HG03159 (cell line): ENCODE data around the gene PRRT4.

Experiments used
- ATAC-seq: cut with Tn5 transposase; IDR thresholded peaks from one replicate; pipeline ENCODE4 v1.9.1; 2021; ENCODE audit warnings: mild to moderate bottlenecking, moderate library complexity; ENCODE audit not compliant: unreplicated experiment

Gene PRRT4

DNA sequence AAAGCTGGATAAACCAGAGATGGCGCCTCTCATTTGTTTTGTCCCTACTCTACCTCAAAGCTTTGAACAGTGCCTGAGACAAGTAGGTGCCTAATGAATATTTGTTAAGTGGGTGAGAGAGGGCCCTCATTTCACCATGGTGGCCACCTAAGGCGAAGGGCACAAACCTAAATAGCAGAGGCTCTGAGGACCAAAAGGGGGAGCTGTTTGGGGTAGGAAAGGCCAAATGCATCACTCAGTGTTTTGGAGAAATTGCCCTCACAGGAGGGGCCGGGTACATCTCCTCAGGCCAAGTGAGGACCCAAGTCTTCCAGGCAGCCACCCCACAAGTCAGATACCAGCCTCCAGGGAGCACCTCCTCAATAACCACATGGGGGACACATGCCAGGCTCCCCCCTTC, 34.3 kb upstream of the PRRT4 start:
- no peak for ATAC-seq

DNA sequence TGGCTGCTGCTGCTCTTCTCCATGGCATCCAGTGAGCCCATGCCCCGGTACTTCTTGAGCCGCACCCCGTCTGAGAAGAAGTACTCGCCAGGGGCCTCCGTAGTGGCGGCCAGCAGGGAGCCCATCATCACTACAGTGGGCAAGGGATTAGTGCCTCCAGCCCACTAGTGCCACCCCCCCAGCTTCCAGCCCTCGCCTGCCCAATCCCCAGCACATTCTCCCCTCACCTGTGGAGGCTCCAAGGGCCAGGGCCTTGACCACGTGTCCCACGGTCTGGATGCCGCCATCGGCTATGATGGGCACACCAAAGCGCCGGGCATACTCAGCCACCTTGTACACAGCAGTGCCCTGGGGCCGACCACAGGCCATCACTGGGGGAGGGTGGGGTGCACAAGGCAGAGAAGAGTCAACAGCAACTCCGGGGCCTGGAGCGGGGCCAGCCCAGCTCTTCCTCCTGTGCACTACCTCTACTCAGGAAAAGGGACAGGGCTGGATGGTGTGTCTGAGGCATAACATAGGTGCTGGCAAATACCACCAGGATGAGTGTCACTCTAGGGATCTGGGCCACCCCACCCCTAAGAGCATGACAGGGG, 33.5 kb upstream of the PRRT4 start:
- no peak for ATAC-seq

DNA sequence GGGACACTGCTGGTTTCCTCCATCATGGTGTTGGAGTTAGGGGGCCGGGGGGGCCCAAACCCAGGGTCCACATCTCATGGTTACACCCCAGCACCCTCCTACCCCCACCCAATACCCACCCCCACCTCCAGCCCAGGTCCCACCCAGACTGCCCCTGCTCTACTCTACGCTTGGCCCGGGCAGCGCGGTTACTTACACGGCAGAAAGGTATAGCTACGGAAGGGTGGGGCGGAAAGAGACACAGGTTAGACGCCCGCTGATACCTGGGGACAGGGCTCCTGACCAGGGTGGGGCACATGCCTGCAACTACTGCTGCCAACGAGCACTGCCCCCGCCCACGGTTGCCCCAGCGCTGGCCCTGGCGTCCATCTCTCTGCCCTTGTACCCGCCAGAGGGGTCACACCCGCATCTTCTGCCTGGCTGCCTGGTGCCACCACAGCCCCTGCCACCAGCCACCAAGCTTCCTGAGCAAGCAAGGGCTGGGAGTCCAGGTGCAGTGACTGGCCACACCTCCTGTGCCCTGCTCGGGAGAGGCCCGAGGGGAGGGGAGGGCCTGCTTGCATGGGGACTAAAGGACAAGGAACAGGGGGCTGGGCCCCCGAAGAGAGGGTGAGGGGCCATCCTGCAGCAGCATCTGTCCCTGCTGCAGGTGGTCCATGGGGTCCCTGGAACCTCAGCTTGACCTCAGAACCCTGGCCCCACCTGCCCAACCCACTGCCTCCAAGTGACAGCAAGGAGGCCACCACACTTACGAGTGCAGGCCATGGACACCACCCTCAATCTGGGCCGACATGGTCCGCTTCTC, 32.2 kb upstream of the PRRT4 start:
- no peak for ATAC-seq

DNA sequence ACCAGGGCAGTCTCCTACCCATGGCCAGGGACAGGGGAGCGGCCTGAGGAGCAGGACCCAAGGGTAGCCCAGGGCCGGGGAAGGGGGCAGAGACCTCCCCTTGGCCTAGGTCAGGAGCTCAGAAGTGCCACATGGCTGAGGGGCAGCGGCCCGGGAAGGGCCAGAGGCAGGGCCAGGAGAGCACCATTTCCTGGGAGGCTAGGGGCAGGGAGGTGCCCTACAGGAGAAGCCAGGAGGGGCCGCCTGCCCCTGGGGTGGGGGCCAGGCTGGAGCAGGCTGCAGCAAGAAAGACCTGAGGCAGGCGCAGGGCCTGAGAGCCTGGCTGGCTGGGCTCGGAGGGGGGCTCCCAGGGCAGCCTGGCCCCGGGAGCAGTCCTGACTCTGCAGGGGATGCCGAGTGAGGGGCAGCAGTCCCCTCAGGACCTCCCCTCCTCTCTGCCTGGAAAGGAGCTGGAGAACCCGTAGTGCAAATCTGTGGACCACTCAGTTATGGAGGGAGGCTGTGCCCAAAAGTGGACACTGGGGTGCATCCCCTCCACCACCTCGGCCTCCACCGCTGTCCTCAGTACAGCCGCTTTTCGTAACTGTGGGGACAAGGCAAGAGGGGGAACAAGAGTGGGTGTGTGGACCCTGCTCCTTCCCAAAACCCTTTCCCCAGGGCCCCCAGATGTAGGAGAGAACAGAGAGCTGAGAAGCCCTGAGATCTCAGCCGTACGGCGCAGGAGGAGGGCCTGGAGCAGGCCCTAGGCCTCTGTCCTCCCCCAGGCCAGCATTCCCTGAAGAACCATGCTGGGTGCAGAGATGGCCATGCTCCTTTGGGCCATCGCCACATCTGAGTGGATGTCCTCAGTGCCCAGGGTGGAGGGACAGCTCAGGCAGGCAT, 31.2 kb upstream of the PRRT4 start:
- no peak for ATAC-seq

DNA sequence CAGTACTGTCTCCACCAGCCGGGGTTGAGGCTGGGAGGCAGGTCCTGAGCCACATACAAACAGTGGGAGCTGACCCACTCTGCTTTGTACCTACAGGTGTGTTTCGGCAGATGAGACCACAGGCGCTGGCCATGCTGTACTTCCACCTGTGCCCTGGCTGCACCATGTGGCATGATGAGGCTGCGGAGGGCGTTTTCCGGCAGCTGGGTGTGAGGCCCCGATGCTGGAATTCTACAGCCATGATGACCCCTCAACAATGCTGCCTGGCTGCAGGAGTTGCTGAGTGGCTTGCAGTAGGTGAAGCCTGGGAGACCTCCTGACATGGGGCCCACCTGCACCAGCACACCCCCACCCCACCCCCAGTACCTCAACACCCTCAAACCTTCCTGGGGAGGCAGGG, 30.3 kb upstream of the PRRT4 start:
- ATAC-seq, result no peak

DNA sequence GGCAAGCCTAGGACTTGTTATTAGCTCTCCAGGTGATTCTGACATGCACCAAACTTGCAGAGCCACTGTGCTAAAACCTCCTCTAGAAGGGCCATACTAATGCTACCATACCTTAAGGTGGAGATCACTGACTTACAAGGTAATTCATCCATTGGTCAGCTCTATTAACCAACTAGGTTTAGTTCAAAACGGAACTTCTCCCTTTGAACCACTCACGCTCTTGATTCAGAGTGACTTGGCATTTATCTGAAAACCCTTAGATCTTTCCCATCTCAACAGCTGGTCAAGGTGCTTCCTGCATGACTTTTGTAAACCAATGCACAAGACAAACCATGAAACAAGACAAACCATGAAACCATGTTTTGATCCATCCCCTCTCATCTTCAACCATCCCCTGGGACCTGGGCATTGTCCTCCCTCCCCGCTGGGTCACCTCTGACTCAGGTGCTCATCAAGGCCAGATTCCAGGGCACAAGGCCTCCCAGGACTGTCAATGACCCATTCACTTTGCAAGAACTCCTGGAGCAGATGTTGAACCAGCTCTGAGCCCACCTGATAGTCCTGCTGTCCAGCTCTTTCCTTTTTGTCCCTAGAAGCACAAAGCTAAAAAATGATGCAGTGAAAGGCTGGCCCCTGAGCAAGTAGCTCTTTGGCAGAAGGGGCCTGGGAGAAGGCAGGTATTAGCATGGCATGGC, 29.5 kb upstream of the PRRT4 start:
- ATAC-seq, result no peak

DNA sequence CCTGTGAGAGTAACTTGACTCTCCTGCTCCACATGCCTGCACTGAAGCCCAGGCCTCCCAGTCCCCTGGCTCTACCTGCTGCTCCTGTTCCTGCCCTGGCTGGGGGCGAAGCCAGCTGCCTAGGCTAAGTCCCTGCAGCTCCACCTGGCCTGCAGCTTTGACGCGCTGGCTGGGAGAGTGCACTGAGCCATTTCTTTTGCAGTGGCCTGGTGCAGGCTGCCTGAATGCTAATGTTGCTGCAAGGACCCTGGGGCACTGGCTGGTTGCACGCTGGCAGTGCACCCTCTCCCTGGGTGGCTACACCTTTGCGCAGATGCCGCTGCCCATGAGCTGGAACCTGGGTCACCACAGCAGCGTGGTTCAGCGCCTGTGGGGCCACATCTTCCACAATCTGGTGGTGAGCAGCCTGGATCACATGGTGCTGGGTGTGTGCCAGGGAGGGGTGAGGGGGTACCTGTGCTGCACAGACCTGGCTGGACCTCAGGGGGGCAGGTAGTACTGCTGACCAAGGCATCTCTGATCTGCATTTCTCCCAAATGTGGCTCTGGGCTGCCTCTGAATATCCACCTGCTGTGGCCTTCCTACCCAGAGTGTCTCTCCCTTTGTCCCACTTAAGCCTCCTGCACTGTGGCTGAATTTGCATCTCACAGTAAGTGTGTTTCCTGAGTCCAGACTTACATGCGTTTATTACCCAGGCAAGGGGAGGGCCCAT, 28.3 kb upstream of the PRRT4 start:
- no peak for ATAC-seq

DNA sequence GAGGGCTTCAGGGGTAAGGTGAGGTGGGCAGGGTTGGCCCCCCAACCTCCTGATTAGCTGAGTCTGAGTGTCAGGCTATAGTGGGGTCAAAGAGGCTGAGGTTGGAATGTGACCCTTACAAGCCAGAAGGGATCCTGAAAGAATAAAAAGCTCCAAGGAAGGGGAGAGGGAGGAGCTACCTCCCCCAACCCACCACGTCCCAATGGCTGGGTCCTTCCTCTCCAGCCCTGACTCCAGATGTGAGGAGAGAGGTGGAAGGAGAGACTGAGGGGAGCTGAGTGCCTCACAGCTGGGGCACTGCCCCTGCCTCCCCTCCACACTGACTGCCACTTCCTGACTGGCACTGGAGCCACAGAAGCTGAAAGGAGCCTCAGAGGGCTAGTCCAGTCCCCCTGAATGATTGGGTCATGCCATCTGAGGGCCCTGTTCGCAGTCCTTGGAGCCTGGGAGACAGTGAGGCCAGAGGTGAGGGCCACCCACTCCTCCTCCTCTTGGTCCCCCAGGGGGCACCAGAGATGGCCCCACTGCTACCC, 27.7 kb upstream of the PRRT4 start:
- ATAC-seq, result no peak

DNA sequence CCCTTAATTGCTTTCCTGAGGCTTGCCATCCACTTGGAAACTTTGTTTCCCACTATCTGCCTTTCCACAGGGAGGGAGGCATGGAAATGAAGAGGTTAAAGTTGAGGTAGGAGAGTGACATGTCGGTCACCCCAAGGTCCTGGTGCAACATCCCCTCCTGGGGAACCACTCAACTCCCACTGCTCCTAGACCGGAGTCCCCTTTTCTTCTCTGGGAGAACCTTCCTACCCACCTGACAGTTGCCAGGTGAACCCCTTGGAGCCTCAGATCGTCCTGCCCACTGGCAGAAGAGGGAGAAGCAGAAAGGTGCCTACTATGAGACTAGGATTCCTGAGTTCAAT, 26.6 kb upstream of the PRRT4 start:
- no peak for ATAC-seq

DNA sequence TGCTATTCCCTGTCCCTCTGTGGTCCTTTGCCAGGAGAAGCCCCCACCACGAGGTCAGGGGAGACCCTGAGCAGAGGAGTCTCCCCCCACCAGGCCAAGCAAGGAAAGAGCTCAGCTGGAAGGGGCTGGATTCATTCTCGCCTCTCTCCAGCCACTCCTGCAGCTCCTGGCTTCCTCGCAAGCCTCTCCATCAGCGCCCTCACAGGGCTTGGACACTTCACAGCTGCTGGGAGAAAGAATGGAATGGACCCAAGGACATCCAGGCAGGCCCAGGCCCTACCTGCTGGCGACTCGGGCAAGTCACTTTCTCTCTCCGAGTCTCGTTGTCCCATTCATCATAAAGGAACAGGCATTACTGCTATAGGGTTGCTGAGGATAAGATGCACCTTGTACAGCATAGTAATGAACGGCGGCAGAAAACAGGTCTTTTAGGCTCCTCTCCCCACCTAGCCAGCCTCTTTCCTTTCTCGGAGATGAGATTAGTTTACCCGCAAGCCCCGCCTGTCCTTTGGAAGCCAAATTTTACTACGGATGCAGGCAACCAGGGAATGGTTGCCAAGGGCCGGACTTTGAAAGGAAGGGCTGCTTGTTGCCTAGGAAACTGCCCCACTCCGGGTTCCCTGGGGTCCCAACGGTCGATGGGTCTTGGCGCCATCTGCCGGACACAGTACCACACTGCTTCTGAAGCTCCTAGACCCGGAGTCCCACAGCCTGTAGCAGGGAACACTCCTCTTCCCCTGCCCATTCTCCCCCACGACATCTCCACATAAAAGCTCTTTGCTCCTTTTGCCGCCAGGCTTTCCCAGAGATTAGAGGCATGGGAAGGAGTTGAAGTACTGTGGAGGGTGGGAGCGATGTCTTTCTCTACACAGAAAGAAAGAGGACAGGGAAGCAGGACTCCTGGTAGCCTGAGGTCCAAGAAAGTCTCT, 26.0 kb upstream of the PRRT4 start:
- ATAC-seq, result no peak

DNA sequence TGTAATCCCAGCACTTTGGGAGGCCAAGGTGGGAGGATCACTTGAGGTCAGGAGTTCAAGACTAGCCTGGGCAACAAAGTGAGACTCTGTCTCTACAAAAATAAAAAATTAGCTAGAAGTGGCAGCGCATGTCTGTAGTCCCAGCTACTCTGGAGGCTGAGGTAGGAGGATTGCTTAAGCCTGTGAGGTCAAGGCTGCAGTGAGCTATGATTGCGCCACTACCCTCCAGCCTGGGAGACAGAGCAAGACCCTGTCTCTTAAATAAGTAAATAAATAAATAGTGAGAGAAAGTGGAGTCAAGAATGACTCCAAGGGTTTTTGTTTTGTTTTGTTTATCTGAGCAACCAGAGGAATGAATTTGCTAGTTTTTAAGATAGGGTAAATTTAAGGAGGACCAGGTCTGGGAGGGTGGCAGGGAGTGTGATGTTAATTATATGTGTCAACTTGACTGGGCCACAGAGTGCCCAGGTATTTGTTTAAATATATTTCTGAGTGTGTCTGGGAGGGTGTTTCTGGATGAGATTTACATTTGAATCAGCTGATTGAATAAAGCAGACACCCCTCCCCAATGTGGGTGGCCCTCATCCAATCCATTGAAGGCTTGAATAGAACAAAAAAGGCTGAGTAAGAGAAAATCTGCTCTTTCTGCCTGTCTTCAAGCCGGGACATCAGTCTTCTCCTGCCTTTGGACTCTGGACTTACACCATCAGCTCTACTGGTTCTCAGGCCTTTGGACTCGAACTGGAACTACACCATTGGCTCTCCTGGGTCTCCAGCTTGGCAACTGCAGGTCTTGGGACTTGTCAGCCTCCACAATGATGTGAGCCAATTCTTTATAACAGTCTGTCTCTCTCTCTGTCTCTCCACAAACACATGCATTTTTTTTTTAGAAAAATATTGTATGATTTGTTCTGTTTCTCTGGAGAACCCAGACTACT, 24.8 kb upstream of the PRRT4 start:
- ATAC-seq, result no peak

DNA sequence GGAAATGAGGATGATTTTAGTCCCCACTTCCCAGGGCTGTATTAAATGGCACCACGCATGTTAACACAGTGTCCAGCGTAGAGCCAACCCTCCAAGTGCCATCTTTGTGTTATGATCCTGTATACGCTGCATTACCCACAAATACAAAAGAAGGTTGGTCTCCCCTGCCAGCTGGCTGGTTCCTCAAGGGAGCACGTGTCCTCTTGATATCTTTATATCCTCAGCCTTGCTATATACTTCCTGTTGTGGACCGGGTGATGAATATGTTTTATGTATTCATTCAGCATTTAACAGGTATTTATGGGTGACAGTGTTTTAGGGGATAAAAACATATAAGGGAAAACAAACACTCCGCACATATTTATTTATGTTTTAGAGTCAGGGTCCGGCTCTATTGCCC, 23.2 kb upstream of the PRRT4 start:
- no peak for ATAC-seq

DNA sequence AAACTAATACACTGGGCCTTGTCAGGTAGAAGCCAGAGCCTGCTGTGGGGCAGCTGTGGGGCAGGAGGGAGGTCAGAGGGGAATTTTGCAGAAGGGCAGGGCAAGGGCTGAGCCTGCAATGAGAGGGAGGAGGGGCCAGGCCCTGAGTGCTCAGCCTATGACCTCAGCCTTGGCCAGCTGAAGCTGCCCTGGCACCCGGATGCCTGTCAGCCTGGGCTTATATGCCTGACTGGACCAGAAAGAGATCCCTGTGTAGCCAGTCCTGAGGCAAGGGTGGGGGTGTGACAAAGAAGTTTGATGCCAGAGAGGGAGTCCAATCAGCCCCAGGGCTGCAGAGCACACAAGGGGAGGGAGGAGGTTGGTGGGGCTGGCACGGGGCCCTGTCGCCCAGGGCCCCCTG, 22.3 kb upstream of the PRRT4 start:
- no peak for ATAC-seq

DNA sequence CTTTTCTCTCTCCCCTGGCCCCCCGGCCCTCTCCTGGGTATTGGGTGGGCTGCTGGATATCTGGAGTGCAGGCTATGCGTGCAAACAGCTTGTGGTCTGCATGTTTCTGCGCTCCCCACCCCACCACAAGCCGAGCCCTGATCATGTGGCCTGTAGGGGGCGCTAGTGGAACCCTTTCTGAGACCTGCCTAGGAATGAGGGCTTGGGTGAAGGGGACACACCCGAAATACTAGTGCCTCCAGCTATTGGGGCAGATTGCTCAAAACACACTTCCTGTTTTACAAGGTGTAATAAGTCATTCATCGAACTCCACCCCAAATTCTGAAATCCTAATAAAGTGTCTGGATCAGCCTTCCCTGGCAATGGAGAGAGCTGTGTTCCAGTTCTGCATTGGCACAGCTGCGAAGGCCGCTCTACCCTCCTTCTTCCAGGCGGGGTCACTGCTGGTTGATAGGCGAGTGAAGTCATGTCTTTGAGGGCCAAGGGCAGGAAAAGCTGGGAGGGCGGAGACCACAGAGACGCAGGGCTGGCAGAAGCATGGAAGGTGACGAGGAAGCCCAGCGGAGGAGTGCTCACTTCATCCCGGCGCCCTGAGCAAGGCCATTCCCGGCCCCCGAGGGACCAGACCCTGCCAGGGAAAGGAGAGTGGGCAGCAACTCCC, 19.8 kb upstream of the PRRT4 start:
- ATAC-seq, result no peak

DNA sequence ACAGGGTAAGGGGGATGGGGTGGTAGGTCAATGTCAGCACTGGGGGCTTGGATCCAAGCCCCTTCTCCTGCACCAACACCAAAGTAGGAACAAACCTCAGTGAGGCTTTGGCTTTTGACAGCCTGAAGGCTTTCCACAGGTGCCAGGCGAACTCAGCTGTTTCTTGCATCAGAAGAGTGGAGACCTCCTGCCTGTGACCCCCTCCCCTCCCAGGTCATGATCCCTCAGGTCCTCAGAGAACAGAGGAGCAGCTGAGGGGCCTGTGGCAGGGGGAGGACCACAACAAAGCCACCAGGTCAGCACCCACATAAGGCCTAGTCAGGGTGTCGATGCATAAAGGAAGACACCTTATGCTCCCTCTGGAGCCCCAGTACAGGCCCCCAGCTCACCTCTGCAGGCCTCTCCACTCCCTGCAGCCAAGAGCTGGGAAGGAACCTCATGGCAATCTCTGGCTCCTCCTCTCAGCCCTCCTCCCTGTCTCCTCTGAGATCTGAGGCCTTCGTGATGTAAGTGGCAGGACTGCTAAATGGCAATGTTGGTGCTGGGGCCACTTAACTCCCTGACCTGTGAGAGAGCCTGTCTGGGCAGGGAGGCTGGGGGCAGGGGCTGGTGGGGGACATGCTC, 19.1 kb upstream of the PRRT4 start:
- no peak for ATAC-seq

DNA sequence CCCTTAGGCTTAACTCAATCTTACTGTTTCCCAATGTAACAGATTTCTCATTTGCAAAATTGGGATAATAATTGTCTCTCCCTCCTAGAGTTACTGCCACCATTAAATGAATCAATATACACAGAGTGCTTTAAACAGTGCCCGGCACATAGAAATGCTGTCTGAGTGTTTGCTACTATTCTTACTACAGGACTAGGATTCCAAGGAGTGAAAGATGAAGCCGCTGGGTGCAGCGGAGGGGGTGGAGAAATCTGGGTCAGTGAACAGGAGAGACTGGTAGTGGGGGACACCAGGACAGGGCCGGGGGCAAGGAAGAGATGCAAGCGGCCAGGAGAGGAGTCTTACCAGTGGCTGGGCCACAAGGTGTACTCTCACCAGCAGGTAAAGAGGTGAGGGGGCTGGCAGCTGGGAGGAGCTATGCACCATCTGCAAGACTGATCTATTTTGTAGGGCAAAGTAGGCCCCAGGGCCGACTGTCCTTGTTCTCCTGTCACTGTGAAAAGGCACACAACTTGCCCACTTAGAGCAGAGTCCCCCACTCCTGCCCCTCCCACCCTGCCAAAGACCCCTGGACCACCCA, 18.5 kb upstream of the PRRT4 start:
- ATAC-seq, result no peak

DNA sequence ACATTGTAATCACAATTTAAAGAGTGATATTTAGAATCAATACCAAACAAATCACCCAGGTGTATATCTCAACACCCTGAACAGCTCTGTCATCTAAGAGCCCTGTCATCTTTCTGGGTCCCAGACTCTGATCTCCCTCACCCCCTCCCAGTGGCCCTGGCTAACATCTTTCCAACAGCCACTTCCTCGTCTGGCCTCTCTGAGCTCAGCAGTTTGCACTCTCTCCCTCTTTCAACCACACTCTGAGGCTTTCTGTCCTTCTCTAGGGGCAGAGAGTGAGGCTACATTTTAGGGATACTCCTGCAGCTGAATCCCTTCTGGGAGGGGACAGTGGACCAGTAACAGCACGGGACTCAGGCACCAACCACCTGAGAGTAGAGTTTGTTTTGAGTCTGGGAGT, 17.1 kb upstream of the PRRT4 start:
- ATAC-seq, result no peak
